H9 (cell line): ENCODE measurements around the gene TBC1D7. TPM values are rescaled to one million over a fixed set of nuclear protein-coding genes. Genes with fewer than 3 reads are reported as not detected.

Experiments
- DNase-seq: peaks from one replicate; pipeline ENCODE4 v3.0.0-alpha.2; 2017
- H2AFZ ChIP-seq: one replicate; pipeline ENCODE4 v1.6.1; 2013; ENCODE audit warnings: mild to moderate bottlenecking, low read length, control low read depth, moderate library complexity
- H2AK5ac ChIP-seq: 2 replicates; pipeline ENCODE4 v1.6.1; 2013; ENCODE audit warnings: low read length, control low read depth, mixed read lengths; ENCODE audit not compliant: insufficient read length
- H2BK120ac ChIP-seq: one replicate; pipeline ENCODE4 v1.6.1; 2013; ENCODE audit warnings: low read depth, mild to moderate bottlenecking, low read length, control low read depth, inconsistent platforms; ENCODE audit not compliant: poor library complexity, severe bottlenecking
- H2BK12ac ChIP-seq: 2 replicates; pipeline ENCODE4 v1.6.1; 2013; ENCODE audit warnings: low read length, control low read depth, mixed read lengths, low read depth; ENCODE audit not compliant: insufficient read length
- H2BK15ac ChIP-seq: 2 replicates; pipeline ENCODE4 v1.6.1; 2013; ENCODE audit warnings: low read depth, low read length, control low read depth
- H2BK20ac ChIP-seq: one replicate; pipeline ENCODE4 v1.6.1; 2013; ENCODE audit warnings: low read depth, mild to moderate bottlenecking, low read length, control low read depth, inconsistent platforms; ENCODE audit not compliant: poor library complexity, severe bottlenecking
- H2BK5ac ChIP-seq: 2 replicates; pipeline ENCODE4 v1.6.1; 2013; ENCODE audit warnings: low read length, control low read depth, mixed read lengths; ENCODE audit not compliant: insufficient read length
- H3K14ac ChIP-seq: 2 replicates; pipeline ENCODE4 v1.6.1; 2013; ENCODE audit warnings: low read length, control low read depth; ENCODE audit not compliant: insufficient read depth
- H3K18ac ChIP-seq: 2 replicates; pipeline ENCODE4 v1.6.1; 2013; ENCODE audit warnings: low read depth, mild to moderate bottlenecking, mixed read lengths, low read length, control low read depth; ENCODE audit not compliant: insufficient read length
- H3K23ac ChIP-seq: 2 replicates; pipeline ENCODE4 v1.6.1; 2013; ENCODE audit warnings: low read length, control low read depth, mixed read lengths, low read depth; ENCODE audit not compliant: insufficient read length
- H3K23me2 ChIP-seq: 2 replicates; pipeline ENCODE4 v1.6.1; 2013; ENCODE audit warnings: low read depth, mild to moderate bottlenecking, mixed read lengths, low read length, control low read depth; ENCODE audit not compliant: insufficient read length, poor library complexity, severe bottlenecking
- H3K27ac ChIP-seq: 2 replicates; pipeline ENCODE4 v1.5.1; 2013; ENCODE audit warnings: low read length, control low read depth, mixed read lengths, low read depth; ENCODE audit not compliant: insufficient read length
- H3K27me3 ChIP-seq: 2 replicates; pipeline ENCODE4 v1.6.1; 2013; ENCODE audit warnings: low read length, control low read depth, inconsistent platforms; ENCODE audit not compliant: insufficient read depth
- H3K4ac ChIP-seq: 2 replicates; pipeline ENCODE4 v1.6.1; 2013; ENCODE audit warnings: low read depth, mild to moderate bottlenecking, control low read depth, inconsistent platforms, low read length, moderate library complexity
- H3K4me1 ChIP-seq: 2 replicates; pipeline ENCODE4 v1.6.1; 2013; ENCODE audit warnings: low read length, control low read depth, inconsistent platforms; ENCODE audit not compliant: insufficient read depth
- H3K4me2 ChIP-seq: 2 replicates; pipeline ENCODE4 v1.6.1; 2013; ENCODE audit warnings: low read length, control low read depth, mixed read lengths; ENCODE audit not compliant: insufficient read length, insufficient read depth
- H3K56ac ChIP-seq: 2 replicates; pipeline ENCODE4 v1.6.1; 2013; ENCODE audit warnings: low read depth, mild to moderate bottlenecking, mixed read lengths, low read length, control low read depth; ENCODE audit not compliant: insufficient read length
- H3K79me1 ChIP-seq: 2 replicates; pipeline ENCODE4 v1.6.1; 2013; ENCODE audit warnings: low read depth, mild to moderate bottlenecking, moderate library complexity, low read length, control low read depth, inconsistent platforms; ENCODE audit not compliant: insufficient read depth, poor library complexity, severe bottlenecking
- H3K79me2 ChIP-seq: 2 replicates; pipeline ENCODE4 v1.6.1; 2013; ENCODE audit warnings: low read length, control low read depth, inconsistent platforms; ENCODE audit not compliant: insufficient read depth
- H3K9ac ChIP-seq: 2 replicates; pipeline ENCODE4 v1.6.1; 2013; ENCODE audit warnings: low read length, control low read depth, mixed read lengths; ENCODE audit not compliant: insufficient read length; ENCODE audit errors: extremely low read depth
- H3K9me3 ChIP-seq: one replicate; pipeline ENCODE4 v1.6.1; 2013; ENCODE audit warnings: low read depth, low read length, inconsistent platforms; ENCODE audit not compliant: control insufficient read depth
- H3T11ph ChIP-seq: one replicate; pipeline ENCODE4 v1.6.1; 2013; ENCODE audit warnings: mild to moderate bottlenecking, low read length, control low read depth, inconsistent platforms
- H4K20me1 ChIP-seq: one replicate; pipeline ENCODE4 v1.6.1; 2013; ENCODE audit not compliant: control insufficient read depth, insufficient read length, insufficient read depth
- H4K5ac ChIP-seq: 2 replicates; pipeline ENCODE4 v1.6.1; 2013; ENCODE audit warnings: low read depth, mild to moderate bottlenecking, mixed read lengths, low read length, control low read depth; ENCODE audit not compliant: insufficient read length
- H4K8ac ChIP-seq: replicated peaks from 2 replicates; pipeline ENCODE4 v1.6.1; 2013; ENCODE audit warnings: low read length, control low read depth, mixed read lengths, low read depth; ENCODE audit not compliant: insufficient read length
- H4K91ac ChIP-seq: 2 replicates; pipeline ENCODE4 v1.6.1; 2013; ENCODE audit warnings: low read depth, mild to moderate bottlenecking, moderate library complexity, mixed read lengths, low read length, control low read depth; ENCODE audit not compliant: insufficient read length
- H3K27ac Mint-ChIP-seq, 3 experiments: 2 replicates in 2 of 3; 3 replicates in 1 of 3; pipeline ENCODE4 v1.8.0; 2020 to 2021; ENCODE audit warnings: mixed read lengths in 3 of 3, mild to moderate bottlenecking in 1 of 3, moderate library complexity in 1 of 3
- H3K27me3 Mint-ChIP-seq: 2 replicates; pipeline ENCODE4 v1.8.0; 2021; ENCODE audit warnings: low read depth, mild to moderate bottlenecking, moderate library complexity, mixed read lengths
- H3K36me3 Mint-ChIP-seq, 3 experiments: 2 replicates in 2 of 3; 3 replicates in 1 of 3; pipeline ENCODE4 v1.8.0; 2020 to 2021; ENCODE audit warnings: low read depth in 3 of 3, mixed read lengths in 3 of 3; ENCODE audit not compliant: insufficient read depth in 1 of 3
- H3K4me1 Mint-ChIP-seq, 2 experiments: 2 replicates each; pipeline ENCODE4 v1.8.0; 2020; ENCODE audit warnings: mixed read lengths in 2 of 2
- H3K4me3 Mint-ChIP-seq, 2 experiments: 2 replicates in 1 of 2; 3 replicates in 1 of 2; pipeline ENCODE4 v1.8.0; 2020 to 2021; ENCODE audit warnings: mild to moderate bottlenecking in 2 of 2, mixed read lengths in 2 of 2, moderate library complexity in 1 of 2
- H3K9me3 Mint-ChIP-seq, 2 experiments: 2 replicates in 1 of 2; 3 replicates in 1 of 2; pipeline ENCODE4 v1.8.0; 2020; ENCODE audit warnings: mild to moderate bottlenecking in 2 of 2, mixed read lengths in 2 of 2, moderate library complexity in 1 of 2
- WGBS: extraction: QIAGEN DNeasy Blood & Tissue Kit; methylation state at CpG from one replicate; pipeline ENCODE4 v1.1.7; 2013; ENCODE audit warnings: missing lambda C conversion rate, low lambda C conversion rate, mixed read lengths; ENCODE audit not compliant: insufficient read length; ENCODE audit errors: extremely low coverage; 5-methylcytosine and 5-hydroxymethylcytosine counted together
- total RNA-seq: library from RNA; stranded (reverse); gene quantifications from 2 replicates; pipeline ENCODE4 v1.2.1, GENCODE V29; 2021
- TF ChIP-seq, protein P1 (sequence below): fragments of 200-600 bp; sonication (generic); conservative IDR thresholded peaks from 3 replicates; pipeline ENCODE4 v1.8.0; 2021; ENCODE audit warnings: antibody characterized with exemption, mild to moderate bottlenecking

The TBC1D7 gene
- total RNA-seq, 1 experiment from 2014 or later = 33.9 TPM

DNA sequence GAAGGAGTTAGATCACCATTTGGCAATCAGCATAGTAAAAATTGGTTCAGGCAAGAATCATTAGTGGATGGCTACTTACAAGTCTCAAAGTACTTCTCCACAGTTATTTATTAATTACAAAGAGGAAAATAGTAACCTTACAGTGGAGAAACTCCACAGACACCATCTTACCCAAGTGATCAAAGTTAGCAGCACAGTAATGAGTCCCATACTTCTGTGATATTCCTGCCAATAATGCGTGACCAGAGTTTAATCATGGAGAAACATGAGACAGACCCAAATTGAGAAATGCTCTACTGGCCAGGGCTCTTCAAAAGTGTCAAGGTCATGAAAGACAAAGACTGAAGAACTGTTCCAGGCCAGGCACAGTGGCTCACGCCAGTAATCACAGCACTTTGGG is 9.5 kb downstream of the TBC1D7 start:
- H2BK15ac ChIP-seq = no peak overlapping the region
- no peak overlapping the region for H4K5ac ChIP-seq
- H2AK5ac ChIP-seq = no peak overlapping the region
- no peak overlapping the region for H2BK12ac ChIP-seq
- no peaks in the 10 kb centered on the region for H3K27me3 ChIP-seq
- H3K9me3 ChIP-seq = no peaks in the 10 kb centered on the region
- no peak overlapping the region for H3K27ac Mint-ChIP-seq
- H3K23me2 ChIP-seq = no peaks in the 10 kb centered on the region
- H3K36me3 Mint-ChIP-seq = peaks cover 29 to 88% (median 79%) of the 10 kb centered on the region in 3 experiments; a peak in 6 of 7 replicates
- TF ChIP-seq, protein P1, sequence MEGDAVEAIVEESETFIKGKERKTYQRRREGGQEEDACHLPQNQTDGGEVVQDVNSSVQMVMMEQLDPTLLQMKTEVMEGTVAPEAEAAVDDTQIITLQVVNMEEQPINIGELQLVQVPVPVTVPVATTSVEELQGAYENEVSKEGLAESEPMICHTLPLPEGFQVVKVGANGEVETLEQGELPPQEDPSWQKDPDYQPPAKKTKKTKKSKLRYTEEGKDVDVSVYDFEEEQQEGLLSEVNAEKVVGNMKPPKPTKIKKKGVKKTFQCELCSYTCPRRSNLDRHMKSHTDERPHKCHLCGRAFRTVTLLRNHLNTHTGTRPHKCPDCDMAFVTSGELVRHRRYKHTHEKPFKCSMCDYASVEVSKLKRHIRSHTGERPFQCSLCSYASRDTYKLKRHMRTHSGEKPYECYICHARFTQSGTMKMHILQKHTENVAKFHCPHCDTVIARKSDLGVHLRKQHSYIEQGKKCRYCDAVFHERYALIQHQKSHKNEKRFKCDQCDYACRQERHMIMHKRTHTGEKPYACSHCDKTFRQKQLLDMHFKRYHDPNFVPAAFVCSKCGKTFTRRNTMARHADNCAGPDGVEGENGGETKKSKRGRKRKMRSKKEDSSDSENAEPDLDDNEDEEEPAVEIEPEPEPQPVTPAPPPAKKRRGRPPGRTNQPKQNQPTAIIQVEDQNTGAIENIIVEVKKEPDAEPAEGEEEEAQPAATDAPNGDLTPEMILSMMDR = no peak
- no peak overlapping the region for H3K4ac ChIP-seq
- no peak overlapping the region for H4K91ac ChIP-seq
- no peak overlapping the region for H3K27ac ChIP-seq
- no peak overlapping the region for H2BK120ac ChIP-seq
- H2BK20ac ChIP-seq = no peak overlapping the region
- no peaks in the 10 kb centered on the region for H4K20me1 ChIP-seq
- no peaks in the 10 kb centered on the region for H3K79me2 ChIP-seq
- H3K14ac ChIP-seq = no peak overlapping the region
- H3K79me1 ChIP-seq = no peaks in the 10 kb centered on the region
- no peak overlapping the region for H2BK5ac ChIP-seq
- no peak overlapping the region for H3K56ac ChIP-seq
- no peak overlapping the region for H2AFZ ChIP-seq
- H3K4me3 Mint-ChIP-seq = no peak overlapping the region
- no peaks in the 10 kb centered on the region for H3K27me3 Mint-ChIP-seq
- no peak overlapping the region for H3K4me2 ChIP-seq
- H3K9me3 Mint-ChIP-seq = no peaks in the 10 kb centered on the region
- H4K8ac ChIP-seq = no peak overlapping the region
- no peak overlapping the region for H3K18ac ChIP-seq
- no peak overlapping the region for H3K23ac ChIP-seq
- H3K9ac ChIP-seq = no peak overlapping the region
- WGBS = no CpG with 5 or more reads among the region's 2 CpGs
- no peaks in the 10 kb centered on the region for H3K4me1 Mint-ChIP-seq
- no peak for DNase-seq
- H3K4me1 ChIP-seq = no peaks in the 10 kb centered on the region
- H3T11ph ChIP-seq = no peak overlapping the region
